HG03097 (cell line): ENCODE results near the gene TTC38.
"Not testable (repeated sequence)": the region's sequence is repeated elsewhere in the genome, so short reads cannot be mapped to it uniquely, and the experiment has no call there.

Source experiments
- ATAC-seq: cut with Tn5 transposase; IDR thresholded peaks from one replicate; pipeline ENCODE4 v1.9.1; 2021; ENCODE audit not compliant: unreplicated experiment, low FRiP score

TTC38 gene

GRCh38 chr22:46245511-46245910 lies 22.3 kb upstream of the TTC38 start:
- no peak for ATAC-seq

- ATAC-seq, result no peak
Observed at GRCh38 chr22:46246178-46246577, 21.6 kb upstream of the TTC38 start.

DNA sequence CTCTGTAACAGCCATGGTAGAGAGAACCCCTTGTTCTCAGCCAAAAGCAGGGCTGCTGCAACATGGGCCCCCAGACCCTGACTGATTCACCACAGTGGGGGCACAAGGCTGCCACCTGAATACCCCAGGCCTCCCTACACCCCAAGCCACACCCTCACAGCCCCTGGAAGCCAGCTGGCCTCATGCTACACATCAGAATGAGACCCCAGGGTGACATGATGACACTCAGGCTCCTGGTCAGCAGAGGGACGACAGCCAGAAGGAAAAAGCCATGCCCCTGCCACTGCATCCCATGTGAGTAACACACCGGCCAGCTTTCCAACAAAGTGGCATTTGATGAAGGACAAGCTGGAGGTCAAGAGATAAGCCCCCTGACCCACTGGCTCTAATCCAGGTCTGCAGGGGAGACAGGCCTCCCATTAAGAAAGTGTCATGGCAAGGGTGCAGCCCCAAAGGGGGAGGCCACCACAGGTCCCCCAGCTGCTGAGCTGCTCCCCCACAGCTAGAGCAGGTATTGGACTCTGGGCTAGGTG lies 20.3 kb upstream of the TTC38 start:
- no peak for ATAC-seq

DNA sequence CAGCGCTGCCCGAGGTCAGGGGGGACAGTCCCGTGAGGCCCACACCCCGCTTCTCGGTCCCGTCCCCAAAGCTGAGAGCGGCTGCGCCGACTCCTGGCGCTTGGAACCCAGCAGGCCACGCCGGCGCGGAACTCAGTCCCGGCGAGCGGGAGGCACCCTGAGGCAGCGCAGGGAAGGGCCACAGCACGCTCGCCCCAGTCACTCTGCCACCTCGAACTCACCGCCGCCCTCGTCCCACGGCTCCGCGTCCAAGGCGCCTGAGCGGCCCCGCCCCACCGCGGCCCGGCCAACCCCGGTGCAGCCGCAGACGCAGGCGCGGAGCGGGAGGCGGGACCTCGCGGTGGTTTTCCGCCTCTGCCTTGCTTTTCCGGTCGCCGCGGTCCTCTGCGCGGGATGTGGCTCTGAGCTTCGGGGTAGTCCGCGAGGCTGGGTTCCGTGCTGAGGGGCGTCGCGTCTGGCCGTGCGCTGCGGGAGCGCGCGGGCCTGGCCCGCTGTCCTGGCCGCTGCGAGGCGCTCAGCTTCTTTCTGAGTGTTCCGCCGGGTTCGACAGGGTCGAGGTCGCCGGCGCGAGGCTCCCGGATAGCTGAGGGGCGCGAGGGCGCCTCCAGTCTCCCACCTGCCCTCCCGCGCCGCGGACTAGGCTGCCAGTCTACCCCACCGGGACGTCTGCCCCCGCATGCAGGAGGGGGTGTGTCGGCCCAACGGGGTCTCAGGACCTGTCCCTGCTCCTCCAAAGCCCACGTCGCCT lies 17.6 kb upstream of the TTC38 start, which contains the start of gene CDPF1:
Gene CDPF1 (minus strand): TSS at position 259 of the 748 bp plus-strand sequence. CDS start 2,009 bp downstream, outside the sequence.
- peak; percentile 87 for ATAC-seq

DNA sequence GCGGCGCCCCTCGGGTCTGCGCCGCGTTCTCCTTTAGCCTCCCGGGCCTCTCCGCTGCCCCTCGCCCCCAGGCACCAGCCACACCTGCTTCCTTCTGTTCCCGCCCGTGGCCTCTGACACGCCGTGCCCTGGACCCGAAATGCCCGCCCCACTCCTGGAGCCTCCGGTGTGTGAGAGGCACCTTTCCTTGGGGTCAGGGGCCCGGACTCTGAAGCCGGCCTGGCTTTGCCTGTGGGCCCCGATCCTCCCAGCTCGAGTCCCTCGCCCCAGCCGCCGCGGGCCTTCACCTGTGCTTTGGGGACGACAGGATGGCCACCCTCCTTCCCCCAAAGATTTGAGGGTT lies 17.1 kb upstream of the TTC38 start:
- ATAC-seq, result peak; percentile 22

DNA sequence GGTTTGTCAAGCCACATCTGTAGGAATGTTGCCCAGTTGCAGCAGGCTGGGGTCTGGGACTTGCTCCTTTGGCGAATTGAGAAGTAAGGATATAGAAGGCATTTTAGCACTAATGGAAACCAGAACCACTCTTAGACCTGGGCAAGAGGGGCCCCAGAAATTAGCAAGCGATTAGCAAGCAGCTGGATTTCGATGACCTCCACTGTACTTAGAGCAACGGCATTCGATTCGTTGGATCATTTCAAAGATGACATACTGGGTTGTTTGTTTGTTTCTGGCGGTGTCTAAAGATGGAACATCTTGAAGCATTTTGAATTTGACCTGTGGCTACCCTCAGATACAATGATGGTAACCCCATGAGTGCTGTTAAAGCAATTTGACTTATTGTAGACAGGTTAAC lies 16.5 kb upstream of the TTC38 start:
- ATAC-seq, result no peak

- ATAC-seq, result no peak
Observed at GRCh38 chr22:46251816-46252380, 15.9 kb upstream of the TTC38 start.

DNA sequence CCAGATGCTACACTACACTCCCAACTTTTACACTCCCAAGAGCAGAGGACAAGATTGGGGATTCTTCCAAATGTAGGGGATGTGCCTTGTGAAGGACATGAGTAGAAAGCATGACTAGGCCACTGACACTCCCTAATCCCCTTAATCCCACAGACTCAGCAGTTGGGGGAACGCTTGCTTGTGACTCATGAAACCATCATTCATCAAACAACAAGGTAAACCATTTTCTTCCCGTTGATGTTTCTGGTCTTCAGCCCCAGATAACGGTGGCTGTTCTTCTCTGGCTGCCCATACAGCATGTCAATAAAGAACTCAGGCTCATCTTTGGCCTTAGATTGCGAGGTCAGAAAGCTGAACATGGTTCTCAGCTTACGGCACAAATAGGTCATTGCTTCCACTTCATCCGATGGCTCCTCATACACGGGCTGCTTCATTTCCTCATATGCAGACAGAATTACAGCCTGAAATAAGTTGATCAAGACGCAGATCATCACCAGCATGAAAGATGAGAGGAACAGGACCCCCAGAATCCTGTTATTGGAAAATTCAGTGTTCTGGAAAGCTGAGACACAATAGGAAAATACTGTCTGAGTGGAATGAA lies 11.3 kb upstream of the TTC38 start:
- no peak for ATAC-seq

DNA sequence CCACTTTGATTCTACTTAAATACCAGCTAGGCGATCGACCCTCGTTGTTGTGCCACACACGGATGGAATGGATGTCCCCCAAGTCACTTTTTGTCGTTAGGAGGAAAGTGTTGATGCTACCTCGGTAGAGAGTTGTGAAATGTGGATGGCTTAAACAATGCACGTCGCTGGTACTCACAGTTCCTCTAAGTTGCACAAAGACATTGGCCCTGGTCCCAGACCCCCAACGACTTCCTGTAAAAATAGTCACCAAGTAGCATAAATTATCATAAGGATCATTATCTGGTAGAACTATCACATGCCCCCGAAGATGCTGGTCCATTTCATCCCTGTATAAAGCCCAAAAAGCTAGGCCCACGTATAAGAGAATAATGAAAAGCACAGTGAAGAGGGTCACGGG lies 8.4 kb upstream of the TTC38 start:
- no peak for ATAC-seq

- no peak for ATAC-seq
Observed at GRCh38 chr22:46260038-46260437, 7.8 kb upstream of the TTC38 start.

DNA sequence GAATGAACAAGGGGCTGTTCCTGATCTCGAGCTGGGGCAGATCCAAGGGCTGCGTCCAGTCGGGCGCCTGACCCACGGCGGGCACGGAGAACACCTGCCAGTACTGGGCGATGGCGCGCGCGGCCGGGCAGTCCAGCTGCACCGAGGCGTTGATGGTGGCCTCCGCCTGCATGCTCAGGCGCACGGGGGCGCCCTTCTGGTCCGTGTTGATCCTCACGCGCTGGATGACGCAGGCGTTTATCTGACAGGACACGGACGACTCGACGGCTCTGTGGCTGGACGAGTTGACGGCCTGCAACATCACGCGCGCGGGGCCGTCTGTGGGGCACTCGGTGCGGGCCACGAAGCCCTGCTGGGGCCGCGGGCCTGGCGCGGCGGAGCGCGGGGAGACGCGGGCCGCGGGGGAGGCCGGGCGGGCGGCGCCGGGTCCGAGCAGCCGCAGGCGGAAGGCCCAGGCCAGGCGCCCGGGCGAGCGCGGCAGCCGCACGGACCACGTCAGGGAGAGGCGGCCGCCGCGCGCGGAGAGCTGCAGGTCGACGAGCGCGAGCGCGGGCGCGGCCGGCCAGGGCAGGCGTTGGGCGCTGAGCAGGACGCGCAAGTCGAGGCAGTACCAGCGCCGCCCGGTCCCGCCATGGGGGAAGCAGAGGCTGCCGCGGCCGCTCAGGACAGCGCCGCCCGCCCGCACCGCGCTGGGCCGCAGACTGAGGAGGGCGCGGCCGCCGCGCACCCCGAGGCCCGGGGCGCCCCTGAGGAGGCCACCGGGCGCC lies 5.2 kb upstream of the TTC38 start:
- ATAC-seq, result no peak

DNA sequence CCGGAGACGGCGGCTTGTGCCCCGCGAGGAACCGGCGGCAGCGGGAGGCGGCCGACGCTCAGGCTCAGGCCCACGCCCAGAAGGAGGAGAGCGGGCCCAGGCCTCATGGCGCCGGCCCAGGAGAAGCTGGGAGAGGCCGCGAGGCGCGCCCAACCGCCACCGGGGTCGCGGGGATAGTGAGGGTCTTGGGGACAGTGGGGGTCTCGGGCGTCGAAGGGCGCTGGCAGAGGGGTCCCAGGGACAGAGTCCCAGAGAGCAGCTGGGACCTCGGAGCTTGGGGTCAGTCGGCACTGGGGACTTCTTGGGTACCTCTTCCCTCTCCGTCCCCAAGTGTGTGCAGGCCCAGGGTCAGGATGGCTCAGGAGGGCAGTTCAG lies 4.6 kb upstream of the TTC38 start, which contains the start of gene PKDREJ:
Gene PKDREJ (minus strand): TSS at position 128 of the 375 bp plus-strand sequence. CDS start 21 bp downstream, at position 107.
- ATAC-seq, result no peak

- ATAC-seq, result not testable (repeated sequence)
Observed at GRCh38 chr22:46264520-46264919, 3.3 kb upstream of the TTC38 start.

- ATAC-seq, result not testable (repeated sequence)
Observed at GRCh38 chr22:46265627-46266026, 2.2 kb upstream of the TTC38 start.

DNA sequence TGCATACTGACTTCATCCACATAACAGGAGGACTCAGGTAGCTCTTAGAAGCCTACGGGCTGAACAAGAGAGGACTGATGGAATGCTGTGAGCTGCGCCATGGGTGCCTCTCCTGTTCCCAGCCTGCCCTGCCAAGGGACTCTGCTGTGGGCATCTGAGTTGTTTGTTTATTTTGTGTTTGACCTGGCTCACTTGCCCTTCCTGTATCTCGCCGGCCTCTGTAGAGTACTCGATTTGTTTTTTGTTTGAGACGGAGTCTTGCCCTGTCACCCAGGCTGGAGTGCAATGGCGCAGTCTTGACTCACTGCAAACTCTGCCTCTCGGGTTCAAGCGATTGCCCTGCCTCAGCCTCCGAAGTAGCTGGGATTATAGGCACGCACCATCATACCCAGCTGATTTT lies 1.8 kb downstream of the TTC38 start:
- no peak for ATAC-seq

DNA sequence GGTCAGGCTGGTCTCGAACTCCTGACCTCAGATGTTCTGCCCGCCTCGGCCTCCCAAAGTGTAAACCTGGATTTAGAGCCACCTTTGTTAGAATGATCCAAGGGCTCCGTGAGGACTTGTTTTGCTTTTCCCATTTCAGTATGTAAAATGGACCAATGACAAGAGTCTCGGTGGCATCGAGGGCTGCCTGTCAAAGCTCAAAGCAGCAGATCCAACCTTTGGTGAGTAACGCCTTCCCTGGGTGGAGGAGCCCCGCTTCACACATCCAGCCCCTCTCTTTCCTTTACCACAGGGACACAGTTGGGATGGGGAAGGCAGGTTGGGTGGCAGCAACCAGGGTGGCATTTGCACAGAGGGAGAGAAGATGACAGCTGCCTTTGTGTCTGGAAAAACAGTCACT lies 4.4 kb downstream of the TTC38 start:
- no peak for ATAC-seq

DNA sequence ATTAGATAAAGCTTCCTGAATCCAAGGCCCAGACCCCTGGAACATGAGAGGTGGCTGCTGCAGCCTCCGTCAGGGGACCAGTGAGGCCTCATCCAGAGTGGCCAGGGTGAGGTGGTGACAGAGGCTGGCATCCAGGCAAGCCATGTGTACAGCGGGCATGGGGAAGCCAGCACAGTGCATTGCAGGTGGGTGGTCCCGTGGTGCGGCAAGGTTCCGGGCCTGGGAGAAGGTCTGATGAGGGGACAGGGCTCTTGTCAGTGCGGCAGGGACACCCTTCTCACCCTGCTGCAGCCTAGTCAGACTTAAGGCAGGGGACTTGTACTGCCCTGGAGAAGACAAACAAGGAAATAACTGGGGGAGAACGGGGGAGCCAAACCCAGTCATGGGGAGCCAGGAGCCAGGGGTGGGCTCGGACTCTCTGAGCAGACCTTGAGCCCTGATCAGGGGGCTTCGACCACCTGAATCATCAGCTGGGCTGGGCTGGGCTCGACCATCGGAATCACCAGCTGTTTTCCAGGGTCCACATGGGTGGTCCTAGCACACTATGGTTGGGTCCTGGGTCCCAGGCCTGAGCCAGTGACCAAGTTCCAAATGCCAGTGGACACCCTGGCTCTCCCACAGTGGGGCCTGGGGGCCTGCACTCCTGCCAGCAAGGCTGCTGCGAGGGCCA lies 5.1 kb downstream of the TTC38 start:
- ATAC-seq, result no peak

DNA sequence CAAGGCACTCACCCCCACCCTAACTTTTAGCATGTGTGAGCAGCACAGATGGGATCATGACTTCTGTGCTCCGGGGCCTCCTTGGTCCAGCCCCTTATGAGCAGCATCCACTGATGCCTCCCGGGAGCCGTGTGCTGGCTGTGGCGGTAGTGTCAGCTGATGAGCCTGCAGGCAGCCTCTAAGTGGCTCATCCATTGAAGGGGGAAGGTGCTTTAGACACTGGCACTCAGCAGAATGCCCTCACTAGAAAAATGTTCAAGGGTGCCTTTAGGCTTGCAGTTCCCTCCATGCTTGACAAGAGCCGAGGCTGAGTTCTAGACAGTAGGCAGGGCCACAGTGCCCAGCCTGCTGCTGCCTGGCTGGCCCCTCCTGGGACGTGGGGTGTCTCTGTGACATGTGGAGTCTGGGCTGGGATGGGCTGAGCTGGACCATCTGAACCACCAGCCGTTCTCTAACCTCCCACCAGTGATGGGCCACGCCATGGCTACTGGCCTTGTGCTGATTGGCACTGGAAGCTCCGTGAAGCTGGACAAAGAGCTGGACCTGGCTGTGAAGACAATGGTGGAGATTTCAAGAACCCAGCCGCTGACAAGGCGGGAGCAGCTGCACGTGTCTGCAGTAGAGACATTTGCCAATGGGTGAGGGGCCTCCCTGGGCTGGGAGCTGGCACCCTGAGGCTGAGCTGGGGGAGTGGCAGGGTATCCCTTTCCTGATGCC lies 5.8 kb downstream of the TTC38 start:
- no peak for ATAC-seq

DNA sequence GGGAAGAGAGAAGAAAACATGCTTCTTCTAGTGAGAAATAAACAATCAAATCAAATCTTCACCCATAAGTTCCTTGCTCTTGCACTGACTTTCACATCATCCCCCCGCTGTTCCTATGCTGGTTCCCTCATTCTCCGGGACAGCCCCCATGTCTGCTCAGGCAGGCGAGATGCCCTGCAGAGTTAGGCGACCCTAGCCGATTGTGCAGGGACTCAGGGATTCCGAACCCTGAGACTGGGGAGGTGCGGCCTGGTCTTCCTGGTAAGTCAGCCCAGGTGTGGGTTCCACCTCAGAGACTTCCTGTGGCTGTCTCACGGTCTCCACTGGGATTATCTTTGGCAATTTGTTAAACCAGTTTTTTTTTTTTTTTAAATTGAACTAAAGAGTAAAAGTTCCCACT lies 6.6 kb downstream of the TTC38 start:
- ATAC-seq, result no peak
